VCaP (cell line): ENCODE results near the gene MACROD2.

Source experiments
- H3K27ac ChIP-seq: fragments of 450-650 bp; 2 replicates; pipeline ENCODE4 v1.5.1; 2017
- CTCF ChIP-seq: fragments of 450-650 bp; conservative IDR thresholded peaks from 2 replicates; pipeline ENCODE4 v1.5.1; 2017; ENCODE audit warnings: mild to moderate bottlenecking, moderate library complexity

MACROD2 gene

GRCh38 chr20:14189794-14190402 lies 194.6 kb downstream of the MACROD2 start:
- TF ChIP-seq CTCF = peak; percentile 77

GRCh38 chr20:14191559-14191958 lies 196.2 kb downstream of the MACROD2 start:
- H3K27ac ChIP-seq = no peak overlapping the region
- no peak for TF ChIP-seq CTCF

More at GRCh38 chr20:14189794-14190402, 194.6 kb downstream of the MACROD2 start:
- H3K27ac ChIP-seq = no peak overlapping the region

GRCh38 chr20:14193443-14193842 lies 198.1 kb downstream of the MACROD2 start:
- TF ChIP-seq CTCF = no peak
- H3K27ac ChIP-seq = no peak overlapping the region

- 0 out of 2 replicates have a peak, but pooled peaks have one; percentile 18 for TF ChIP-seq CTCF
These were observed 198.6 kb downstream of the MACROD2 start for GRCh38 chr20:14193885-14194284.

GRCh38 chr20:14197097-14197496 lies 201.8 kb downstream of the MACROD2 start:
- H3K27ac ChIP-seq = no peak overlapping the region
- no peak for TF ChIP-seq CTCF

More at GRCh38 chr20:14193885-14194284, 198.6 kb downstream of the MACROD2 start:
- no peak overlapping the region for H3K27ac ChIP-seq

GRCh38 chr20:14198416-14198815 lies 203.1 kb downstream of the MACROD2 start:
- TF ChIP-seq CTCF = peak; percentile 49
- H3K27ac ChIP-seq = peak overlapping the region; percentile 37

GRCh38 chr20:14199111-14199510 lies 203.8 kb downstream of the MACROD2 start:
- no peak for TF ChIP-seq CTCF
- H3K27ac ChIP-seq = no peak overlapping the region; the same call in 1 of the 2 replicates
